G401.6 (cell line): Measurements from ENCODE around the gene COMMD9.

Experiments
- FAIRE-seq: peaks from 2 replicates; lab custom pipeline; 2012; peaks lifted over from hg19 to GRCh38; lab: Jason Lieb, UNC

The COMMD9 gene

DNA sequence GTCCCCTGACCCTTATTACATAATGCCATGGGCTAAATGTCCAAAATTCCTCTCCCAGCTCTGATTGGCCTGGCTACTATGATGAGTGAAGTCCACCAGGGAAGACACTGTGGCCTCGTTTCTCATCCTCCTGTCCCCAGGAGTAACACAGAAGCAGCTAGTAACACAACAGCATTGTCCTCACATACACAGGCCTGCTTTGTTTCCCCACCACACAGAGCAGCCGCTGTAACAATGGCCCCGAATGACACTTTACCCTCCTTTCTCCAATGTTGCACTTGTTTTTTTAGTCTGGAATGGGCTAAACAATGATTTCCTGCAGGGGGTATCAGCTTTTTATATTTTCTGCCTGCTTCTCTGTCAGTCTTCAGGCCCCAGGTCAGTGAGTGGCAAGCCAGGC lies 6.7 kb upstream of the COMMD9 start, which contains the start of gene PRR5L:
TSS of gene PRR5L (plus strand) at position 363 of the 400 bp plus-strand sequence. CDS start 104,834 bp downstream, outside the sequence.
- no peak for FAIRE-seq

DNA sequence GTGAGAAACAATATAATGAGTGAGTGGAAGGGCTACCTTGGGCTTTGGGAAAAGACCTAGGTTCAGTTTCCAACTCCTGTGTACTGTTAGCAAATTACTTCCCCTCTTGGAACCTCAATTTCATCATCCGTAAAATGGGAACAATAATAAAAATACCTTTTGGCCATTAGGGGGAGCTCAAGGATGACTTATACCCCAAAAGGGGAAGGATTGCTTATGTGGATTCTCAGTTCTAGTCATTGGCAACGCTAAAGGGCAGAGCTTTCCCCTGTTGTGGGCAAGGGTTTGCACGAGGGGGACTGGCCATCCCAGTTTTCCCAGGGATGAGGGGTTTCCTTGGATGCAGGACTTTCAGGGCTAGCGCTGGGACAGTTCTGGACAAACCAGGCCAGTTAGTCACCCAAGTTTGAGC lies 3.1 kb upstream of the COMMD9 start:
- no peak for FAIRE-seq

- FAIRE-seq, result no peak
Observed at GRCh38 chr11:36288442-36289225, 590 bp downstream of the COMMD9 start.

- FAIRE-seq, result no peak
Observed at GRCh38 chr11:36282926-36283325, 6.3 kb downstream of the COMMD9 start.

GRCh38 chr11:36281850-36282249 lies 7.4 kb downstream of the COMMD9 start:
- FAIRE-seq, result no peak

GRCh38 chr11:36280531-36280930 lies 8.7 kb downstream of the COMMD9 start:
- FAIRE-seq, result no peak

DNA sequence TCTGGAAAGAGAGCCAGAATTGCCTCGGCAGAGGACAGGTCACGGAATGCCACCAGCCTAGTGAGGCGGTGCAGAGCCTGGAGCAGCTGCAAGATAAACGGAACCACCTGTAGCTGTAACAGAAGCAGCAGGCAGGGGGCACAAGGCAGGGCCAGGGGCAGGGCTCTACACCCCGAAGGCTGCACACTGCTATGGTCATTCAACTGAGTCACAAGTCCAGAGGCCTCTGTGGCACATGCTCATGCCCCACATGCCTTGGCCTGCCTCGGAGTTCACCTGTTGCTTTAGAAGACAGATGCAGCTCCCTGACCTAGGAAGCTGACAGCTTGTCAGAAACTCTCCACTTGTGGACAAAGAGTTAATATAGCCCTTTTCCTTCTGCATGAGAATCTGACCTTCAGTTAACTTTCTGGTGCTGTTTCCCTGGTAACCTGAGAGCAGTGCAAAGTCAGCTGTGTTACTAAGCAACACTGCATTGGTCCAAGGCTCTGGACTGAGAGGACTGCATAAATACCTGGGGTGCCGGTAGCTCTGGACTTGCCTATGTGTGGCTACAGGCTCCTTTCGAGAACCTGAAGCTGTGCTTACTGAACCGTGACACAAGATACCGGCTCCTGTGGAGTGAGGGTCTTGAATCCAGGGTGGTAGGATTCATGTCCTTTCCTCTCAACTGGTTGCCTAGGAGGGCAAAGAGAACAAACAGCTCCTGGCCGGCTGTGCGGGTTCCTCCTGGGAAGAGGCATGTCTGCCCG lies 10.5 kb downstream of the COMMD9 start:
- no peak for FAIRE-seq

GRCh38 chr11:36274414-36274813 lies 14.8 kb downstream of the COMMD9 start:
- no peak for FAIRE-seq

DNA sequence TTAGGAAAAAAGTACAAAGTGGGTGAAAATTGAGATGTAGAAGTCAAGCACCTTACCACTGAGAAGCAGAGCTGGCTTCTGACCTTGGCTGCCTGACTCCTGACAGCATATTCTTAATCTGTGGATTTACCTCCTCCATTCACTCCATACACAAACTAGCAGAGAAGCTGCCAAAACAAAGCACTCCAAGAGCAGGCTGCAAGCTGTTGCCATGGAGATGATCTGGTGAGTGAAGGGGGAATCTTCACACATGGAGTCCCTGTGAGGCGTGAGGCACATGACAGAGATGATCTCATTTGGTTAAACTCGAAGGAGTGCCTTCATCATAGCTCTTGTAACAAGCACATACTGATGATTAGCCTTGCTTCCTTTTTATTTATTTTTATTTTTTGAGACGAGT lies 16.1 kb downstream of the COMMD9 start:
- no peak for FAIRE-seq

DNA sequence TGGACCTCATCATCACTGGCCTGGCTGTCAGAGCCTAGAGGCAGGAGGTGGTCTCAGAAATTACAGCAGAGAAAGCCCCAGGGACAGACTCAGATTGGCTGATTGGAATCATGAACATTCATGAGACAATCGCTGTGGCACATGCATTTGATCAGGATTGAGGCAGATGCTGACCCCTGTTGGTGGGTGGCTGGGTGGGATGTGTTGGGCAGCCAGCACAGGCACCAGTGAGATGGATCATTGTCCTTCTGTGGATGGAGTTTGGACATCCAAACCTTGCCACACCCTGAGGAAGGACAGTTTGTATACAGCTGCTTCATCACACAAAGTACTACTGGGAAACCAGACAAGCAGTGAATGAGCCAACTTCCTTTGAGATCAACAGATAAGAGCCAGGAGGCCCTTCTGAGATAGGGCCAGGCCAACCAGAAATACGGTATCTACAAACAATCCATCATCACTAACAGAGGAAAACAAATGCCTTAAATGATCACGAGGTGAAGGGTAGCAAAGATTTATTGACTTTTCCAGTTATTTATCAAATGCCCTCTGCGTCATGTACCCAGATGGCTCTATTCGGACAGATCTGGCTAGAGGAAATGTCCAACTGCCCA lies 17.3 kb downstream of the COMMD9 start:
- no peak for FAIRE-seq

DNA sequence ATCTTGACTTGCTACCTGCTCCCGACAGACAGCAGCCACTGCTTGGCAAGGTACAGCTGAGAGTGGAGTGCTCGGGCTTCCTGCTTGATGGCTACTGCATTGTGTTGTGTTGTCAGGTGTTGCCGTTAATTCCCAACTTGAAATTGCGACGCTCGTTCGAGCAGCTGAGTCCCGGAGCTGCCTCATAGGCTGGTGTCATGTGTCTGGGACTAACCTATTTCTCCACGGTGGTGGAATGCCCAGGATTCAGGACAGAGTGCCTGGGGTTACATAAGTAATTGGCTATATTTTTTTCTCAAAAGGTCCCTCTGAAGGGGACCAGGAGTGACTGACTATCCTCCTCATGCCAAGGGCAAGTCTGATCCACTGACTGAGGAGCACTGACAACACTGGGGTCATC lies 18.5 kb downstream of the COMMD9 start:
- no peak for FAIRE-seq

- no peak for FAIRE-seq
Observed at GRCh38 chr11:36268337-36268985, 20.8 kb downstream of the COMMD9 start.

- FAIRE-seq, result no peak
Observed at GRCh38 chr11:36266767-36267166, 22.5 kb downstream of the COMMD9 start.

DNA sequence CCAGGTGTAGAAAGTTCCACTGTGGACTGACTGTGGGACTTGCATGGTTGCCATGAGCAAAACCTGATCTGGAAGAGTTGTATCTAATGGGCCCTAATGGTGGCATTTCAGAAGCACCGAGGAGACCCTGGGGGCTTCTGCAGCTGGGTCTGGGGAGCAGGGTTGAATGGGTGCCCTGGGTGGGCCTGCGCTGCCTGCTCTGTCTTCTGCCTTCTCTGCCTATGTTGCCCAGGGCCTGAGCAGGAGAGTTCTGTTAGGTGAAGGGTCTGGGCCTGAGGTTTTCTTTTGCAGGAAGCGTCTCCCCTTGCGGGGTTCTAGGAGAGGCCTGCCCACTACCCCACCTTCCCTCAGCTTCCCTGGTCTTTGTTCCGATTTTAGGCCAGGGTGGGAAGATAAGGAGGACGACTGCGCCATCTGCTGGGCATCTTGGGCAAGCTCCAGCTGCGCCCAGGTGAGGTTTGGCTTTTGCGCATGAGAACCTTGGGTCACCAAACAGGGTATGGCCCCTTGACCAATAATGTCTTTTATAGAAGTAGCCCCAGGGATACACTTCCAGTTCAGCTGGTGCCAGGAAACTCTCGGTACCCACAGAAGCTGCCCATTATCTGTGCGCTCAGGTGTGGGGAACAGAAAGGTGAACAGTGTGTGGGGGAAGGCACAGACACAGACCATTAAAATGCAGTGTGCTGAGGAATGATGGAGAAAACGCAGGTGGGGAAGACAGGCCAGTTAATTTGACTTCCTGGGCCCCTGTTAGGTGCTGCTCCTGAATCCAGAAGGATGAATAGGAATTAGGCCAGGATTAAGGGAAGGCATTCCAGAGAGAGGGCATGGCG lies 23.2 kb downstream of the COMMD9 start:
- peak; percentile 11 for FAIRE-seq

GRCh38 chr11:36264973-36265344 lies 24.3 kb downstream of the COMMD9 start:
- no peak for FAIRE-seq

DNA sequence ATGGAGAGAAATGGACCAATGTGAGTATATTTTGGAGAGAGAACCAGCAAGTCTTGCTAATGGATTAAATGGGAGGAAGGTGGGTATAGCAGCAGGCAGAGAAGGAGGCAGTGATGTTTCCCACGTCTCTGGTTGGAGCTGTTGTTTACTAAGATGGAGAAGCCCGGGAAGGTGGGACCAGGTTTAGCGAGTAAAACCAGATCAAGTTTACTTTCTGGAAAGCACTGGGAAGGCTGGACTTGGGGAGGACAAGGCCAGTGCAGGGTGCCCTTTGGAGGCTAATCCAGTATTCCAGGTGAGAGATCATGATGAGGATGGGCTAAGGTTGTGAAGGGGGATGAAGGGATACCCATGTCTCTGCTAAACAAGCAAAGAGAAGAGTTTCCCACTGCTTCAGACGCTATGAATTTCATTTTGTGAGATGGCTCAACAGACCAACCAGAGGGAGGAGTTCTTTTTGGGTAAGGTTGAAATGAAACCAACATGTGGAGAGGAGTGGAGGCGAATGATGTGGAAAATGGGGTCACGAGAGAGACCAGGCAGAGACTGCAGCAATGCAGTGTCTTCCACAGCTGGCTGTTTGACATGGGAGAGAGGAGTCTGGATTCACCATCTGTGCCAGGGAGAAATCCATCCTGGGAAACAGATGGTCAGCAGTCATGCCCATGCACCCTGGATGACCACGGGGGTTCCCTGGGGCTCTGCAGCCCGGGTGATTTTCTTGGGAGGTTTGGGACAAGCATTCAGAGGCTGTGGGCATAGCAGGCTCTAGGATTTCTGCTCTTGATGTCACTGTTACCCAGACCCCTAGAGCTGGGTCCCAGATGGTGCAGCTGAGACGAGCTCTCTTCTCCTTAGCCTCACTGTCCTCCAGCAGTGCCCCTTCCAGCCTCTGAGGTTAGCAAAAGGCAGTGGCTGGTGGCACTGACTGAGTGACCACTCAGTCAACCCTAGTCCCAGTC lies 24.9 kb downstream of the COMMD9 start:
- FAIRE-seq, result no peak

- FAIRE-seq, result no peak
Observed at GRCh38 chr11:36261094-36261493, 28.1 kb downstream of the COMMD9 start.

GRCh38 chr11:36258730-36259360 lies 30.4 kb downstream of the COMMD9 start:
- no peak for FAIRE-seq

DNA sequence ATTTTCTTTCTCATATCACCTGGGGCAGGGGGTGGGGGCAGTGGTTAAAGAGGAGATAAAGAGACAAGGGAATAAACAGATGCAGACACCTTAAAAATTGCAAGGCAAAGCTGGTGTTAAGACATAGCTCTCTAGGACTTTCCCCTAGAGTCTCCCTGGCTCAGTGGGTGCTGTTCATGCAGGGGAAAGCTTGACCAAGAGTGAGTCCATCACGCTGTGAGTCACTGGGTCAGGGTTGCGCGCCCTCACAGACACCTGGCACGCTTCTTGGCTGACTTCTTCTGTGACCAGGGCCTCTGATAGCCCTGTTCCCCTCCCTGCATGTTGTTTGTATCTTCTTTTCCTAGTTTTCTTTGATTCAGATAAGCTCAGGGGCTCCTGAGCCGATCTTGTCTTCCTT lies 31.9 kb downstream of the COMMD9 start:
- FAIRE-seq, result no peak

DNA sequence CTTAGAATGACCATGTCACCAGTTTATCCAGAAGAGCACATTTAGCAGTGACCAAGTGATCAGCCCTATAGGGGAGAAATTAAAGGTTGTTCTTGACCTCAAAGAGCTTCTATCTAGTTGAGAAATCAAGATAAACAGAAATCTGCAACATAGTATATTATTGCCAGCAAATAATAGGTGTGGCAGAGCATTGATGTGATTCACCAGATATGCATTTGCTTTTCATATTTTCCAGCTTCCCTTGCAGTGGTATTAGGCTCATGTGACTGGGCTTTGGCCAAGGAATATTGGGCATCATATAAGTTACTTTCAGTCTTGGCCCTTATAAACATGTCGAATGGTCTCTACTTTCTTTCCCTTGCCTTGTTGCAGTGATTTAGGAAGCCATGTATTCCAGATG lies 34.5 kb downstream of the COMMD9 start:
- no peak for FAIRE-seq
